HepG2 (cell line): ENCODE data around the gene TNIP1. TPM values are rescaled to one million over a fixed set of nuclear protein-coding genes. Genes with fewer than 3 reads are reported as not detected.

Experiments
- ATAC-seq: fragments of 200-7000 bp; cut with Tn5 transposase; 3 replicates; pipeline ENCODE4 v1.9.1; 2020; ENCODE audit warnings: mild to moderate bottlenecking, moderate library complexity
- BruUV-seq: library from RNA; stranded (reverse); fragments of 400-500 nt; replicated peaks from 2 replicates; lab custom pipeline; 2021; lab: Mats Ljungman, UMichigan
- CTCF ChIA-PET: fragments of 300-600 bp; formaldehyde crosslinking; extraction: SDS; loops from one replicate; lab custom pipeline; 2021; ENCODE audit warnings: low total read pairs, inconsistent platforms, low intra/inter-chr PET ratio; lab: Yijun Ruan, JAX
- POLR2A ChIA-PET: fragments of 350-600 bp; sonication (Branson Sonifier 250); formaldehyde crosslinking; loops from one replicate; lab custom pipeline; 2020; ENCODE audit warnings: antibody characterized with exemption, inconsistent platforms; lab: Yijun Ruan, JAX
- DNase-seq: peaks from one replicate; pipeline ENCODE4 v3.0.0-alpha.2; 2015; ENCODE audit warnings: low spot score
- FAIRE-seq: peaks from 3 replicates; lab custom pipeline; 2011; peaks lifted over from hg19 to GRCh38; lab: Jason Lieb, UNC
- H2AFZ ChIP-seq: one replicate; pipeline ENCODE4 v1.6.1; 2011; ENCODE audit warnings: low read length, inconsistent platforms
- H3K27ac ChIP-seq: fragments of 300-600 bp; 3 replicates; pipeline ENCODE4 v1.8.0; 2011; ENCODE audit warnings: mixed run types, mild to moderate bottlenecking, mixed read lengths, low read length, inconsistent platforms; ENCODE audit not compliant: insufficient read depth; ENCODE audit errors: extremely low read length
- H3K27me3 ChIP-seq, 2 experiments: fragments of 200-600 bp in 1 of 2; 2 replicates in 1 of 2; 3 replicates in 1 of 2; pipeline versions ENCODE4 v1.6.0 to v1.8.0; 2011; ENCODE audit warnings: low read length in 2 of 2, mild to moderate bottlenecking in 2 of 2, moderate library complexity in 2 of 2, inconsistent platforms in 1 of 2; ENCODE audit not compliant: insufficient read depth in 2 of 2, control insufficient read depth in 1 of 2
- H3K36me3 ChIP-seq, 2 experiments: fragments of 200-600 bp in 1 of 2; replicated peaks in 1 of 2; 2 replicates in 1 of 2; 3 replicates in 1 of 2; pipeline versions ENCODE4 v1.5.1 to v1.8.0; 2011; ENCODE audit warnings: low read length in 2 of 2, inconsistent platforms in 1 of 2; ENCODE audit not compliant: insufficient read depth in 2 of 2, control insufficient read depth in 1 of 2
- H3K4me1 ChIP-seq: 2 replicates; pipeline ENCODE4 v1.5.1; 2012; ENCODE audit warnings: low read length, inconsistent platforms; ENCODE audit not compliant: insufficient read depth
- H3K4me2 ChIP-seq: 2 replicates; pipeline ENCODE4 v1.6.0; 2011; ENCODE audit warnings: low read depth, low read length, inconsistent platforms
- H3K4me3 ChIP-seq, 3 experiments: fragments of 200-600 bp in 1 of 3; sonication (generic), shearing (Covaris generic) in 1 of 3; replicated peaks in 1 of 3; 2 replicates each; pipeline ENCODE4 v1.5.1; 2011 to 2016; ENCODE audit warnings: low read length in 3 of 3, inconsistent platforms in 2 of 3, low read depth in 2 of 3, mild to moderate bottlenecking in 2 of 3, control low read depth in 1 of 3, mixed read lengths in 1 of 3; ENCODE audit not compliant: insufficient read depth in 1 of 3
- H3K79me2 ChIP-seq: one replicate; pipeline ENCODE4 v1.6.1; 2011; ENCODE audit warnings: low read length, inconsistent platforms; ENCODE audit not compliant: insufficient read depth
- H3K9ac ChIP-seq: 2 replicates; pipeline ENCODE4 v1.6.0; 2011; ENCODE audit warnings: mild to moderate bottlenecking, low read depth, low read length, inconsistent platforms; ENCODE audit not compliant: insufficient read depth
- H3K9me3 ChIP-seq: 2 replicates; pipeline ENCODE4 v1.5.1; 2012; ENCODE audit warnings: mild to moderate bottlenecking, low read length
- H4K20me1 ChIP-seq: 2 replicates; pipeline ENCODE4 v1.6.0; 2011; ENCODE audit warnings: inconsistent platforms, mild to moderate bottlenecking, low read length, moderate library complexity; ENCODE audit not compliant: insufficient read depth
- GLMP ChIP-seq: sonication (generic); formaldehyde crosslinking; IDR thresholded peaks from 2 replicates; pipeline ENCODE4 v1.9.0; 2021; ENCODE audit warnings: missing genetic modification reagents, mild to moderate bottlenecking, borderline replicate concordance
- HMGXB3 ChIP-seq: sonication (generic); formaldehyde crosslinking; IDR thresholded peaks from 2 replicates; pipeline ENCODE4 v1.4.0; 2020; ENCODE audit warnings: missing genetic modification reagents, borderline replicate concordance
- REPIN1 ChIP-seq: sonication (generic); formaldehyde crosslinking; IDR thresholded peaks from 2 replicates; pipeline ENCODE4 v1.8.0; 2022; ENCODE audit warnings: missing genetic modification reagents, low read depth, mild to moderate bottlenecking, borderline replicate concordance
- SIX1 ChIP-seq: sonication (generic); formaldehyde crosslinking; IDR thresholded peaks from 2 replicates; pipeline ENCODE4 v1.4.0; 2020; ENCODE audit warnings: missing genetic modification reagents, borderline replicate concordance
- SMARCE1 ChIP-seq: fragments of 450-650 bp; IDR thresholded peaks from 2 replicates; pipeline ENCODE4 v1.6.1; 2017; ENCODE audit warnings: borderline replicate concordance
- SMC3 ChIP-seq: IDR thresholded peaks from 2 replicates; pipeline ENCODE4 v1.6.1; 2011; ENCODE audit warnings: low read length, improper control_type of control experiment
- SMYD3 ChIP-seq: sonication (generic); formaldehyde crosslinking; IDR thresholded peaks from 2 replicates; pipeline ENCODE4 v1.8.1; 2023; ENCODE audit warnings: mild to moderate bottlenecking, missing genetic modification reagents
- STAG1 ChIP-seq: sonication (generic); formaldehyde crosslinking; IDR thresholded peaks from 2 replicates; pipeline ENCODE4 v1.4.0; 2020; ENCODE audit warnings: missing genetic modification reagents
- TBP ChIP-seq: sonication (generic); formaldehyde crosslinking; IDR thresholded peaks from 2 replicates; pipeline ENCODE4 v1.5.0; 2020; ENCODE audit warnings: missing genetic modification reagents
- TGIF2 ChIP-seq: IDR thresholded peaks from 2 replicates; pipeline ENCODE4 v1.6.1; 2016; ENCODE audit warnings: control low read depth, missing compliant biosample characterization
- XRCC5 ChIP-seq: fragments of 200-400 bp; formaldehyde crosslinking; optimal IDR thresholded peaks from 2 replicates; pipeline ENCODE3; 2017; ENCODE audit warnings: mild to moderate bottlenecking, low read length
- ZBTB44 ChIP-seq: sonication (generic); formaldehyde crosslinking; IDR thresholded peaks from 2 replicates; pipeline ENCODE4 v1.4.0; 2020; ENCODE audit warnings: missing genetic modification reagents
- ZNF180 ChIP-seq: sonication (generic); formaldehyde crosslinking; IDR thresholded peaks from 2 replicates; pipeline ENCODE4 v1.4.0; 2020; ENCODE audit warnings: low read depth, missing genetic modification reagents, borderline replicate concordance
- ZNF331 ChIP-seq: sonication (generic); formaldehyde crosslinking; IDR thresholded peaks from 2 replicates; pipeline ENCODE4 v1.4.0; 2020; ENCODE audit warnings: missing genetic modification reagents
- ZNF615 ChIP-seq: sonication (generic); formaldehyde crosslinking; IDR thresholded peaks from 2 replicates; pipeline ENCODE4 v1.5.0; 2020; ENCODE audit warnings: mild to moderate bottlenecking, missing genetic modification reagents, borderline replicate concordance
- ZNF619 ChIP-seq: sonication (generic); formaldehyde crosslinking; IDR thresholded peaks from 2 replicates; pipeline ENCODE4 v1.4.0; 2020; ENCODE audit warnings: mild to moderate bottlenecking, missing genetic modification reagents
- ZNF670 ChIP-seq: sonication (generic); formaldehyde crosslinking; IDR thresholded peaks from 2 replicates; pipeline ENCODE4 v1.8.0; 2022; ENCODE audit warnings: mild to moderate bottlenecking, missing genetic modification reagents, borderline replicate concordance
- ZNF713 ChIP-seq: sonication (generic); formaldehyde crosslinking; IDR thresholded peaks from 2 replicates; pipeline ENCODE4 v1.4.0; 2020; ENCODE audit warnings: mild to moderate bottlenecking, missing genetic modification reagents
- ZNF772 ChIP-seq: sonication (generic); formaldehyde crosslinking; IDR thresholded peaks from 2 replicates; pipeline ENCODE4 v1.5.0; 2020; ENCODE audit warnings: mild to moderate bottlenecking, missing genetic modification reagents
- WGBS: methylation state at CpG from one replicate; pipeline ENCODE4 v1.1.6; 2017; ENCODE audit warnings: low lambda C conversion rate; 5-methylcytosine and 5-hydroxymethylcytosine counted together
- in situ Hi-C: cut with HindIII; loops from 2 replicates; pipeline ENCODE4 v1.10.0; 2017; ENCODE audit warnings: low pct_unique_long_range_greater_than_20kb; ENCODE audit not compliant: extremely low pct_ligation_motif_present
- intact Hi-C: fragments of 100-400 bp; cut with micrococcal nuclease; formaldehyde crosslinking; loops from one replicate; pipeline ENCODE4 v1.10.0; 2022; ENCODE audit not compliant: unreplicated experiment
- polyA plus RNA-seq, 8 experiments: library from polyadenylated mRNA; depleted of rRNA in 3 of 8; stranded (reverse) in 7 of 8; unstranded in 1 of 8; fragments of >200 nt; fragmentation: Illumina TruSeq in 4 of 8; extraction: Trizol in 4 of 8; gene quantifications; 2 replicates each; pipeline versions ENCODE4 v1.2.1 to v1.2.3, GENCODE V29; 2011 to 2016; ENCODE audit warnings: low read depth in 4 of 8, missing spikeins in 1 of 8, mixed read lengths in 1 of 8; ENCODE audit not compliant: insufficient read depth in 1 of 8
- total RNA-seq, 5 experiments: library from RNA; depleted of rRNA; stranded (reverse); fragments of >200 nt; fragmentation: Illumina TruSeq; extraction: Trizol; gene quantifications; 2 replicates each; pipeline ENCODE4 v1.2.3, GENCODE V29; 2016; ENCODE audit warnings: low read depth in 1 of 5

TNIP1 gene
- total and polyA plus RNA-seq, 2 of the 13 experiments (the other 11 are each of a cell fraction or from before 2014, with no cell fraction given) = 26.2 to 45.9 TPM

GRCh38 chr5:151126199-151126645 is 45.4 kb upstream of the TNIP1 start:
- no peaks in the 10 kb centered on the region; the same call in 1 of the 2 replicates for H4K20me1 ChIP-seq
- POLR2A ChIA-PET = interaction anchor here (1.0 to 1.7 kb wide), 3 partner anchors 31 to 112 kb away, joined by 3 to 15 read pairs (median 5); partner anchors contain the start of gene ANXA6
- no peak for TF ChIP-seq ZNF619 (CRISPR knock-in tag)
- peak; percentile 87 for TF ChIP-seq SMC3
- TF ChIP-seq SMYD3 (CRISPR knock-in tag) = no peak
- no peak for TF ChIP-seq ZNF180 (CRISPR knock-in tag)
- no peak for TF ChIP-seq ZBTB44 (CRISPR knock-in tag)
- no peak for TF ChIP-seq ZNF670 (CRISPR knock-in tag)
- TF ChIP-seq ZNF331 = peak; percentile 53; the same call in 1 of the 2 replicates
- no peak for TF ChIP-seq TBP
- TF ChIP-seq ZNF713 (CRISPR knock-in tag) = no peak
- no peak for TF ChIP-seq ZNF772 (CRISPR knock-in tag)
- no peak for TF ChIP-seq ZNF615 (CRISPR knock-in tag)
- TF ChIP-seq SIX1 = no peak
- TF ChIP-seq TGIF2 (CRISPR knock-in tag) = 0 out of 2 replicates have a peak, but pooled peaks have one; percentile 42
- TF ChIP-seq GLMP (CRISPR knock-in tag) = no peak
- peak; percentile 86 for TF ChIP-seq STAG1 (CRISPR knock-in tag)
- TF ChIP-seq XRCC5 = peak; percentile 43
- TF ChIP-seq HMGXB3 (CRISPR knock-in tag) = no peak
- TF ChIP-seq SMARCE1 = no peak
- peak; percentile 41; the same call in 1 of the 2 replicates for TF ChIP-seq REPIN1 (CRISPR knock-in tag)

More at GRCh38 chr5:151126199-151126645, 45.4 kb upstream of the TNIP1 start:
- no peak overlapping the region for H3K4me2 ChIP-seq
- no peak overlapping the region for H3K27ac ChIP-seq
- CTCF ChIA-PET = interaction anchor here (1.4 to 4.8 kb wide), 3 partner anchors 38 to 113 kb away, joined by 3 to 60 read pairs (median 19); no protein-coding TSS in a partner anchor
- FAIRE-seq (peak; percentile 93), ATAC-seq (peak; percentile 83), DNase-seq (peak; percentile 68)
- no peaks in the 10 kb centered on the region for H3K9me3 ChIP-seq
- in situ Hi-C loops = loop anchor here (10.0 kb wide), 1 partner anchor 109 kb away; no protein-coding TSS in a partner anchor
- H3K79me2 ChIP-seq = no peaks in the 10 kb centered on the region
- no peak overlapping the region for H3K4me3 ChIP-seq
- no TSS peak for BruUV-seq
- H3K36me3 ChIP-seq = peaks cover 40 to 78% of the 10 kb centered on the region in 2 experiments
- H3K27me3 ChIP-seq = no peaks in the 10 kb centered on the region
- H2AFZ ChIP-seq = no peak overlapping the region
- 0 out of 2 replicates have a peak, but pooled peaks cover 4% of the 10 kb centered on the region for H3K4me1 ChIP-seq
- 27% methylated on average over 6 of the region's 9 CpGs for WGBS
- no peak overlapping the region for H3K9ac ChIP-seq
- intact Hi-C loops = loop anchor here (1.0 kb wide), 2 partner anchors 38 to 113 kb away; no protein-coding TSS in a partner anchor
